Activated T-helper 2 cell treated with anti-CD3 and anti-CD28 coated beads, Interferon-gamma antibody, Interleukin-2, Interleukin-4, amounts not matched to agents 10 μg/mL and 5 μg/mL and 100 μg/mL, durations not matched to agents 14 hours and 24 hours and 36 hours (primary cell): Measurements from ENCODE around the gene PEX13. TPM values are rescaled to one million over a fixed set of nuclear protein-coding genes. Genes with fewer than 3 reads are reported as not detected.
A peak's percentile ranks its signal among the peaks of the same experiment; 100 is the strongest.
"Not testable (repeated sequence)": the region's sequence is repeated elsewhere in the genome, so short reads cannot be mapped to it uniquely, and the experiment has no call there.

ENCODE experiments used
- DNase-seq: peaks from one replicate; pipeline ENCODE4 v3.0.0; 2021; ENCODE audit warnings: low spot score
- H3K27ac Mint-ChIP-seq: one replicate; pipeline ENCODE4 v1.8.0; 2021; ENCODE audit warnings: mixed read lengths
- H3K27me3 Mint-ChIP-seq: one replicate; pipeline ENCODE4 v1.8.0; 2021; ENCODE audit warnings: low read depth, mixed read lengths
- H3K36me3 Mint-ChIP-seq: one replicate; pipeline ENCODE4 v1.8.0; 2021; ENCODE audit warnings: low read depth, mixed read lengths
- H3K4me1 Mint-ChIP-seq: one replicate; pipeline ENCODE4 v1.8.0; 2021; ENCODE audit warnings: low read depth, mixed read lengths
- H3K4me3 Mint-ChIP-seq: one replicate; pipeline ENCODE4 v1.8.0; 2021; ENCODE audit warnings: low read depth, mild to moderate bottlenecking, moderate library complexity, mixed read lengths
- H3K9me3 Mint-ChIP-seq: one replicate; pipeline ENCODE4 v1.8.0; 2021; ENCODE audit warnings: mixed read lengths
- intact Hi-C: fragments of 100-400 bp; cut with micrococcal nuclease; formaldehyde crosslinking; loops from one replicate; pipeline ENCODE4 v1.15.1; 2023
- total RNA-seq: library from RNA; stranded (reverse); gene quantifications from 2 replicates; pipeline ENCODE4 v1.2.3, GENCODE V29; 2022

Gene PEX13, protein sequence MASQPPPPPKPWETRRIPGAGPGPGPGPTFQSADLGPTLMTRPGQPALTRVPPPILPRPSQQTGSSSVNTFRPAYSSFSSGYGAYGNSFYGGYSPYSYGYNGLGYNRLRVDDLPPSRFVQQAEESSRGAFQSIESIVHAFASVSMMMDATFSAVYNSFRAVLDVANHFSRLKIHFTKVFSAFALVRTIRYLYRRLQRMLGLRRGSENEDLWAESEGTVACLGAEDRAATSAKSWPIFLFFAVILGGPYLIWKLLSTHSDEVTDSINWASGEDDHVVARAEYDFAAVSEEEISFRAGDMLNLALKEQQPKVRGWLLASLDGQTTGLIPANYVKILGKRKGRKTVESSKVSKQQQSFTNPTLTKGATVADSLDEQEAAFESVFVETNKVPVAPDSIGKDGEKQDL
- 17.9 and 21.6 TPM in 2 replicates for total RNA-seq

DNA sequence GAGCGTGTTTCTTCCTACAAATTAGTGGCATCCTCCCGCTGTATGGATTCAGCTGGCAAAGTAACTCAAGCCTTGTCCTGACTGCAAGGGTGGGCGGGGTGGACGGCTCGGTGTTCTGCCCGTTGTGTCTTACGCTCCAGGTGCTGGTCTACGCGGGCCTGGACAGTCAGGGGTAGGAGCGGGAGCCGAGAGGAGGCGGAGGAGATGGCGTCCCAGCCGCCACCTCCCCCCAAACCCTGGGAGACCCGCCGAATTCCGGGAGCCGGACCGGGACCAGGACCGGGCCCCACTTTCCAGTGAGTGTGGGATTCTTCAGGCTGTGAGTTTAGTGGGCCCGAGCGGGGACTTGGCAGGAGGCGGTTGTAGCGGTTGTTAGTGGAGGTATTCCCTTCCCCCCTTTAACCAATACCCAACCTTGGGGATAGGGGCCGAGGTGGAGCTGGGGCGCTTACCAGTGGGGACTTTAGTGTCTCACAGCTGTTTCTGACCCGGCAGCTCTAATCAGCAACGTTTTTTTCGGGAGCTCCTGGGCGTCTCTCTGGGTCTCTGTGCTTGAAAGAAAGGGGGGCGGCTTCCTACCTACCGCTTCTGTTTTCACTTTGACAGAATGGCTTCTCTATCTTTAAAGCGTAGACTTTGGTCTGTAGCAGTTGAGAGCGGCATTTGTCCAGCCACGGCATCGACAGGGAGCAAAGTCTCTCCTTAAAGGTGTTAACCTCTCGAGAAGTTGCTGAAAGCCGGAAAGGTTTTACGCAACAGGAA is at the start of gene PEX13, which contains the start of gene PUS10:
TSS of gene PEX13 (plus strand) at position 165 of the 762 bp plus-strand sequence. CDS start at position 205, 40 bp downstream.
TSS of gene PUS10 (minus strand) at position 700 of the 762 bp plus-strand sequence. CDS start 6,365 bp downstream, outside the sequence.
- Mint-ChIP-seq H3K27ac (peak within 1 kb of the TSS; percentile 98), H3K27me3 (no peaks in the 10 kb centered on the region), H3K36me3 (peaks cover 24% of the 10 kb centered on the region), H3K4me3 (peak within 1 kb of the TSS; percentile 98), H3K4me1 (peaks cover 36% of the 10 kb centered on the region), H3K9me3 (no peaks in the 10 kb centered on the region)
- peak; percentile 67 for DNase-seq
- intact Hi-C loops, result loop anchor here (1.0 to 5.0 kb wide), 7 partner anchors 48 to 521 kb away; partner anchors contain the start of genes REL, SANBR, USP34 and XPO1

DNA sequence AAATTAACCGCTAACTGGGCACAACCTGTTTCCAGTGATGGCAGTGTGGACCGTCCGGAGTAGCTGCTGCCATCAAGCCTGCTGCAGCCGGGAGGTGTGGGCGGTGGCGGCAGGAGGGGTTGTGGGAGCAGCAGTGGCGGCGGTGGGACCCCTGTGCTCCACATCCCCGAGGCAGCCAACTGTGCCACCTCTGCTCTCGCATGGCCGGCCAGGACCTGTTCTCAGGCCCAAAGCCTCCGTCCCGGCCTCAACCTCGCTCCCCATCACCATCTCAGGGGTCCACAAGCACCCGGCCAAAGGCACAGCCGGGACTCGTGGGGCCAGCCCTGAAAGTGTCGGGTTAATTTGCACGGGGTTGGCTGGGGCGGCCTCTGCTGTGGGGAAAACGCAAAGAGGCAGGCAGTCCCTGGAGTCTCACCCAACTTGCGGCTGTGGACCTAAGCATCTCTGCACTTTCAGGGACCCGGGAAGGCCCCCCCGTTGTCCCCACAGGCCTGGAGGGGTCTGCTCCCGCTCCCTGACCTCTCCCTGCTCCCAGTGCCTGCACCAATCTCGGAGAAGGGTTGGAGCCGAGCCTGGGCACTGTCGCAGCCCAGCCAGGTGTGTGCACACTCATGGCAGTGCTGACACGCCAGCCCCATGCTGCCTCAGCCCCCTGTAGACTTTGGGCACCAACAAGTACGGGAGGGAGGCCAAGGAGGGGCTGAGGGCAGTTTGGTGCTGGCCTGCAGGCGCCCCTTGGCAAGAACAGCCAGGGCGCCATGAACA is 44.4 kb upstream of the PEX13 start:
- no peaks in the 10 kb centered on the region for H3K9me3 Mint-ChIP-seq
- intact Hi-C loops, result no loop called here
- H3K27me3 Mint-ChIP-seq, result no peaks in the 10 kb centered on the region
- H3K4me3 Mint-ChIP-seq, result no peak overlapping the region
- H3K36me3 Mint-ChIP-seq, result no peaks in the 10 kb centered on the region
- H3K27ac Mint-ChIP-seq, result no peak overlapping the region
- no peak for DNase-seq
- H3K4me1 Mint-ChIP-seq, result peaks cover 22% of the 10 kb centered on the region

DNA sequence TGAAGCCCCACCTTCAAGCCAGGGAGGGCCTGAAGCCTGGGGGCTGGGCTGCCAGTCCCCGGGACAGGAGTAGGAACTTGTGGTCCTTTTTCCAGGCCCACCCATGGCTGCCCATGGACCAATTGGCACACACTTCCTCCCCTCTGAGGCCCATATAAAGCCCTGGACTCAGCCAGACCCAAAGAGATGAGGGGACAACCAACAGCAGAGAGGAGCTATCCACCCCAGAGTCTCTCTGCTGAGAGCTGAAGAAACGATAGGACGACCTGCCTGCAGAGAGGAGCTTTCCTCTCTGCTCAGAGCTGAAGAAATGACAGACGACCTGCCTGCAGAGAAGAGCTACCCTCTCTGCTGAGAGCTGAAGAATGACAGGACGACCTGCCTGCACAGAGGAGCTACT is 43.8 kb upstream of the PEX13 start:
- H3K27ac Mint-ChIP-seq, result no peak overlapping the region
- H3K36me3 Mint-ChIP-seq, result no peaks in the 10 kb centered on the region
- intact Hi-C loops, result no loop called here

DNA sequence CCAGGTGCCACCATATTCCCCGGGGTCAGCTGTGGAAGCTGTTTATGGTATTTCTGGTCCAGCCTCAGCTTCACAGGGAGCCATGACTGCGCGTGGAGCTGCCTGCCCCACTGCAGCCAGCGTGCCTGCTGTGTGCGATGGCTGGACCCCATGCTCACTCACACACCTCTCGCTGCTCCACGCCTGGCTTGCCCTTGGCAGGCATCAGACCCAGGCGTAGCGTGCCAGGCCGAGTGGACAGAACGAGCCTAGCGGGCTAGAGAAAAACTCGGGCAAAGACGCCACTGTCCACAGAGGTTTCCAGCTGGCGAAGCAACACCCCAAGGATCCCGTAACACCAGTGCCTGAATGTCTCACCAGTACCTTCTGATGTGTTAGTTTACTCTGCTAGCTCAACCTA is 42.9 kb upstream of the PEX13 start:
- H3K36me3 Mint-ChIP-seq, result no peaks in the 10 kb centered on the region
- no peaks in the 10 kb centered on the region for H3K9me3 Mint-ChIP-seq
- no peak for DNase-seq
- intact Hi-C loops, result loop anchor here (5.0 kb wide), 1 partner anchor 77 kb away; no protein-coding TSS in a partner anchor
- no peaks in the 10 kb centered on the region for H3K27me3 Mint-ChIP-seq
- H3K27ac Mint-ChIP-seq, result no peak overlapping the region
- H3K4me1 Mint-ChIP-seq, result peaks cover 25% of the 10 kb centered on the region
- H3K4me3 Mint-ChIP-seq, result no peak overlapping the region

More for the DNA sequence above, 43.8 kb upstream of the PEX13 start:
- Mint-ChIP-seq H3K27me3 (no peaks in the 10 kb centered on the region), H3K9me3 (no peaks in the 10 kb centered on the region), H3K4me1 (peaks cover 22% of the 10 kb centered on the region), H3K4me3 (no peak overlapping the region)
- DNase-seq, result no peak

DNA sequence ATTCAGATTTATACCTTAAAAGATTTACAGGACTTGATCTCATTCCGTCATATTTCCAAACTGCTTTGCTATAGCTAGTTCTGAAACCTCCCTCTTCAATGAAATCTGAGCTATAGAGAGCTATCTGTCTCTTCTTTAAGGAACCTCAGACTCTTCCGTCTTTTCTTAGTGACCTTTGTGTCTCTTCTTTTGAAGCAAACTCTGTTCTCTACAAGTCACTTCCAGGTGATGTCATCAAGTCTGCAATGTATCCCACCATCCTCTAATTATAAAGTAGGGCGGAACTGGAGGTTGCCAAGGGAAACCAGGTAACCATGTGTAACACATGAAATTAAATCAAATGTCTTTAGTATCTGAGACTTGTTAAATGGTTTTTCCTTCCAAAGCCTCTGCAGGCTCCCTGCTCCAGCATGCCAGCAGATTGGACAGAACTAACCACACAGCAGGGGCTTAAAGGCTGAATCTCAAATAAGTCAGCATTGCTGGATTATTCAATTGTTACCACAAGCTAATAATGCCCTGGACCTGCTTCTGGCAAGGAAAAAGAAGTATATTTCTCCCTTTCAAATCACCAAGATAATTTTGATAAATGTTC is 41.2 kb upstream of the PEX13 start:
- no peak for DNase-seq
- H3K27ac Mint-ChIP-seq, result no peak overlapping the region
- H3K27me3 Mint-ChIP-seq, result no peaks in the 10 kb centered on the region
- intact Hi-C loops, result loop anchor here (5.0 kb wide), 1 partner anchor 79 kb away; no protein-coding TSS in a partner anchor
- no peak overlapping the region for H3K4me3 Mint-ChIP-seq
- no peaks in the 10 kb centered on the region for H3K36me3 Mint-ChIP-seq
- peaks cover 30% of the 10 kb centered on the region for H3K4me1 Mint-ChIP-seq
- H3K9me3 Mint-ChIP-seq, result no peaks in the 10 kb centered on the region

DNA sequence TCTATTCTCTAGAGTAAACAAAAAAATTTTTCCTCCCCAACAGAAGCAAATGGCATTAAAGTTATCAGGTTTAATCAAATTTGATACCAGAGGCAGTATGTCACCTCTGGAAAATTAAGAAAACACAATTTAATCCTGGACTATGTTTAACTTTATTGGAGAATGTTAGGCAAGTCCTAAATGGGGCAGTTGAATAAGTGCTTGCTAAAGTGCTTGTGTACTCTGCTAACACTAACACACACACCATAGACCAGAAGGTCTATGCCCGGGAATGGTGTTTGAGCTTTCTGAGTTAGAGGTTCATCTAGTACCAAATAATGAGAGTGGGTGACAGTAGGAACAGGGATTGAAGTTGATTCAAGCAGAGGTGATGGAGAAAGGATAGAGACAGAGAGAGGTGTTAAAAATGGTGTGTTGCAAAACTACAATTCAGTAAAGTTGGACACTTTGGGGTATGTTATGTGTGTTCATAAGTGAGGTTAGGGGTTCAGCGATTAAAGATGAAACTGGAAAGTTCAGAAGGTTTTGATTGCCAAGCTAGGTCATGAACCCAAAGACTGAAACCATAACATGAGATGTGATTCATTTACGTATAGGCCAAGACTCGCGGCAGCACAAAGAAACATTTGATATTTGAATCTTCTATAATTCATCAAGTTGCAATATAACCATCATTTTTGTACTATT is 40.5 kb upstream of the PEX13 start:
- no peak for DNase-seq
- H3K27ac Mint-ChIP-seq, result peak overlapping the region; percentile 23
- intact Hi-C loops, result loop anchor here (1.0 to 5.0 kb wide), 3 partner anchors 80 to 159 kb away; no protein-coding TSS in a partner anchor
- no peaks in the 10 kb centered on the region for H3K27me3 Mint-ChIP-seq
- no peak overlapping the region for H3K4me3 Mint-ChIP-seq
- no peaks in the 10 kb centered on the region for H3K9me3 Mint-ChIP-seq
- peaks cover 28% of the 10 kb centered on the region for H3K4me1 Mint-ChIP-seq
- H3K36me3 Mint-ChIP-seq, result no peaks in the 10 kb centered on the region

DNA sequence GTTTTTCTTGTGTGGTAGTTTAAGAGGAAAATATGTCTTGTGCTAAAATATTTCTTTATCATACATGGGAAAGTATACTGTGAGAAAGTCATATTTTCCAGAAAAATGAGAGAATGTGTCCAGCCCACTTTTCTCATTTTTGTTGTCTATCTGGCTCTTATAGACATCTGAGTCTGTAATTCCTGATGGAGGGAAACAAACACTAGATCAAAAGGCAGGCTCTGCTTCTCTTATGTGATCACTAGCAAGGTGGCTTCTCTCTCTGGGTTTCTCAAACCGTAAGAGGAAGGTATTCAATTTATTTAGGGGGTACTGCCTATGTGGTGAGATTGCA is 40.0 kb upstream of the PEX13 start:
- no peaks in the 10 kb centered on the region for H3K9me3 Mint-ChIP-seq
- peaks cover 28% of the 10 kb centered on the region for H3K4me1 Mint-ChIP-seq
- no peaks in the 10 kb centered on the region for H3K36me3 Mint-ChIP-seq
- DNase-seq, result no peak
- H3K27me3 Mint-ChIP-seq, result no peaks in the 10 kb centered on the region
- peak overlapping the region; percentile 23 for H3K27ac Mint-ChIP-seq
- H3K4me3 Mint-ChIP-seq, result no peak overlapping the region
- intact Hi-C loops, result loop anchor here (1.0 to 5.0 kb wide), 3 partner anchors 80 to 159 kb away; no protein-coding TSS in a partner anchor

DNA sequence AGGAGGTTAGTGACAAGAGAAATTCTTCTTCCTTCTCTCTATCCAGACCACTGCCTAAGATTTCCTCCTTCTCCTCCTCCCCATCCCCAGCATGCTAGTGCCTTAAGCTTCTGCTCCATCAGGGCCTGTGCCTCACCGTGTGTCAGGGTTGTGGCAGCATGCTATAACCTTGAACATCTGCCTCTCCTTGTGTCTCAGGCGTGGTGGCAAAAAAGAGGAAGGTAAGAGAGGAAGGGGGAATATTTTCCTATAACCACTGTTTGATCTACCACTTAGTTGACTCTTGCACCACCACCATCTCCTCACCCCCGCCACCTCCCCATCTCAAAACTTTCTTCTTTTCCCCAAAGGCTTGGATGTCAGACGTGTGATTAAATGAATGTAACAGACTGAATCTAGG is 38.3 kb upstream of the PEX13 start:
- peaks cover 28% of the 10 kb centered on the region for H3K4me1 Mint-ChIP-seq
- intact Hi-C loops, result loop anchor here (5.0 kb wide), 1 partner anchor 82 kb away; no protein-coding TSS in a partner anchor

DNA sequence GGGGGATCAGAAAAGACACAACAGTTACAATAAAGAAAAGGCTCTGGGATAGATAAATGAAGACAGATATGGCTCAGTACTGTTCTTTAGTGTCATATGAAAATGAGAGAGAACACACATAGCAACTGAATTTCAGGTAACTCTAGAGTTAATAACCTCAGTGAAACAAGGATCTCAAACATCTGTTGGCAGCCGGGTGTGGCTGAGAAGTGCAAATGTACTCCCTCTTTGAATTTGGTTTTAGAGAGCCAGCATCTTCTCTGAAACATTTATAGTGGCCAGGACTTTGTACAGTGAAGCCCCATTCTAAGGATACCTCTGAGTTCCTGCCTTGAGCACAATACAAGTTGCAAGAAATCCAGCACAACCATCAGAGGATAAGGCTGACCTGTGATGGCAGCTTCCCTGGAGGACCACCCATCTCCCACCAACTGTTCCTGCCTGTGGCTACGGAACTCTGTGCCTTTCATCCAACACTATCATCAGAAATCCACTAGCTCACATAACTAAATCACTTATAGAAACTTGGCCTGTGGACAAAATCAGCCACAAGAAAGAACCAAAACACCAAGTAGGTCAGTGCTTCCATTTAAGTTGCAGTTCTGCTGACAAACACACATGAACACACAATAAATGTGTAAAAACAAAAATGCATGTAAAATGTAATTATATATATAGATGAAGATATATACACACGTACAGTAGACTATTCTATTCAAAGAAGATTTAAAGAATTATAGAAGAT is 37.3 kb upstream of the PEX13 start:
- H3K4me1 Mint-ChIP-seq, result peaks cover 28% of the 10 kb centered on the region
- no peaks in the 10 kb centered on the region for H3K27me3 Mint-ChIP-seq
- no peak overlapping the region for H3K4me3 Mint-ChIP-seq
- H3K27ac Mint-ChIP-seq, result no peak overlapping the region
- no peak for DNase-seq
- intact Hi-C loops, result no loop called here
- H3K9me3 Mint-ChIP-seq, result no peaks in the 10 kb centered on the region
- no peaks in the 10 kb centered on the region for H3K36me3 Mint-ChIP-seq

More for the DNA sequence above, 38.3 kb upstream of the PEX13 start:
- Mint-ChIP-seq H3K27me3 (no peaks in the 10 kb centered on the region), H3K4me3 (no peak overlapping the region), H3K27ac (no peak overlapping the region), H3K36me3 (no peaks in the 10 kb centered on the region), H3K9me3 (no peaks in the 10 kb centered on the region)
- no peak for DNase-seq

DNA sequence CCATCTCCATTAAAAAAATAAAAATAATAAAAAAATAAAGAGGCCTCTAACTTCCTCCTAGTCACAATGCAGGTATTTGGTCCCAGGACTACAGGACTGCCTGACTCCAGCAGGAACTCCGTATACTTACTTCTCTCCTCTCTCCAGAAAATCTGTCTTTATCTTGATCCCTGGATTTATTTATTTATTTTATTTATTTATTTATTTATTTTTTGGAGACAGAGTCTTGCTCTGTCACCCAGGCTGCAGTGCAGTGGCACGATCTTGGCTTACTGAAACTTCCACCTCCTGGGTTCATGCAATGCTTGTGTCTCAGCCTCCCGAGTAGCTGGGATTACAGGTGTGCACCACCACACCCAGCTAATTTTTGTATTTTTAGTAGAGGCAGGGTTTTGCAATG is 35.5 kb upstream of the PEX13 start:
- intact Hi-C loops, H3K4me3 Mint-ChIP-seq: not testable (repeated sequence)

DNA sequence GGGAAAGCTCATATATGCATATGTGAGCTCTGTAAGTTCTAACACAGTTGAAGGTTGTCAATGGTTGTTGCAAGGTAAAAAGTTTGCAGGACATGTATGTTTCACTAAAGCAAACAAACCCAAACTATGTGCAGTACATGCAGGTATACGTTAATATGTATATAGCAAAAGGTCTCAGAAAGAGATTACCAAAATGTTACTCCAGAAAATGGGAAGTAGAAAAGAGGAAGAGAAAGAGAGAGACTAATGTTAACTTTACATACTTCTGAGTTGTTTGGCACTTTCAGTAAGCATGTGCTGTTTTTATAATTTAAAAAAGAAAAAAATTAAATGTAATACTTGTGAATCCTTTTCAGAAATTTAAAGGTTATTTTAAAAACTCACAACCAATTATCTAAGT is 32.8 kb upstream of the PEX13 start:
- no peak for DNase-seq
- H3K27me3 Mint-ChIP-seq, result no peaks in the 10 kb centered on the region
- H3K9me3 Mint-ChIP-seq, result no peaks in the 10 kb centered on the region
- peaks cover under 1% of the 10 kb centered on the region for H3K36me3 Mint-ChIP-seq
- intact Hi-C loops, result no loop called here
- H3K4me3 Mint-ChIP-seq, result no peak overlapping the region
- H3K4me1 Mint-ChIP-seq, result peaks cover 9% of the 10 kb centered on the region
- H3K27ac Mint-ChIP-seq, result no peak overlapping the region

More for the DNA sequence above, 35.5 kb upstream of the PEX13 start:
- DNase-seq, H3K36me3 Mint-ChIP-seq, H3K27me3 Mint-ChIP-seq, H3K27ac Mint-ChIP-seq, H3K9me3 Mint-ChIP-seq: not testable (repeated sequence)
- H3K4me1 Mint-ChIP-seq, result peaks cover 19% of the 10 kb centered on the region
